GM12891 (cell line): Measurements from ENCODE around the gene TRANK1.

Experiments
- POLR2A ChIP-seq: IDR thresholded peaks from 2 replicates; pipeline ENCODE4 v1.6.1; 2011; ENCODE audit warnings: low read depth, low read length, control low read depth
- POLR2AphosphoS5 ChIP-seq: IDR thresholded peaks from 2 replicates; pipeline ENCODE4 v1.6.1; 2011; ENCODE audit warnings: low read depth, low read length, control low read depth
- TAF1 ChIP-seq: IDR thresholded peaks from 2 replicates; pipeline ENCODE4 v1.6.1; 2011; ENCODE audit warnings: low read depth, low read length, control low read depth

DNA sequence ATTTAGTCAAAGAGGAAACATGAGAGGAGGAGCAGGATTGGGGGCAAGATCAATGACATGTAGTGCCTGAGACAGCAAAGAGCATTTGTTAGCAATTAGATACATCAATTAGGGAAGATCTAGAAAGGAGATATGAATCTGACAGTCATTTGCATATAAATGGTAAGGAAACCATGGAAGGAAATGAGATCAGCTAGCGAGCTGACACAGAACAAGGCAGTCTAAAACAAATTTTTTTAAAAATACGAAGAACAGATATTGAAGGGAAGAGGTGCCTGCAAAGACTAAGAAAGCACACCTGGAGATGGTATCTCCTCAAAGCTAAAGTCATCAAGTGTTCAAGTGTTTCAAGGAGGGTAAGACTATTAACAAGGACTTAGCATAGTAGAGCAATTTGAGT is 43.5 kb upstream of the TRANK1 start:
- TF ChIP-seq POLR2AphosphoS5, result no peak
- no peak for TF ChIP-seq TAF1
- TF ChIP-seq POLR2A, result no peak
